ENCODE results near the gene WNK2. TPM values are rescaled to one million over a fixed set of nuclear protein-coding genes. Genes with fewer than 3 reads are reported as not detected.
"Not testable (repeated sequence)": the region's sequence is repeated elsewhere in the genome, so short reads cannot be mapped to it uniquely, and the experiment has no call there.

WNK2 gene
- total and polyA plus RNA-seq, 2 of the 4 experiments (the other 2 are of a cell fraction) = not detected

GRCh38 chr9:93366119-93366447 lies 182.1 kb downstream of the WNK2 start:
- H3K9me1 ChIP-seq (ENCODE audit: insufficient read depth, low read length) = no peaks in the 10 kb centered on the region
- CTCF ChIA-PET = no interaction called here
- H3K4me2 ChIP-seq (ENCODE audit: low read depth, low read length) = no peak overlapping the region
- dilution Hi-C loops (cut with HindIII; ENCODE audit: low sequenced_read_pairs, unreplicated experiment) (no loop called here), intact Hi-C loops (cut with micrococcal nuclease) (no loop called here), in situ Hi-C loops (cut with MboI; ENCODE audit: low sequenced_read_pairs) (no loop called here)
- no peak overlapping the region for H2BK5ac ChIP-seq (ENCODE audit: low read depth, low read length, poor library complexity, severe bottlenecking)
- no peak overlapping the region for H3K14ac ChIP-seq (replicated peaks; ENCODE audit: low read depth, low read length)
- H3K27ac ChIP-seq (ENCODE audit: insufficient read depth, low read length) = no peak overlapping the region
- no peak for ATAC-seq (ENCODE audit: low read depth)
- no peak overlapping the region for H3K4me3 ChIP-seq (ENCODE audit: insufficient read depth, low read depth, low read length)
- no peak overlapping the region for H2AK9ac ChIP-seq (replicated peaks; ENCODE audit: low read depth, low read length, poor library complexity)
- DNase-seq = no peak
- H2BK15ac ChIP-seq (ENCODE audit: low read depth, low read length) = no peak overlapping the region
- no peak overlapping the region for H4K8ac ChIP-seq (ENCODE audit: low read depth in 2 of 2, low read length in 2 of 2)
- H2BK120ac ChIP-seq (ENCODE audit: low read depth, low read length) = no peak overlapping the region
- H4K5ac ChIP-seq (ENCODE audit: low read depth, low read length) = no peak overlapping the region
- H3K18ac ChIP-seq (ENCODE audit: low read depth, low read length) = no peak overlapping the region
- POLR2A ChIA-PET (ENCODE audit: unreplicated experiment) = no interaction called here
- H4K91ac ChIP-seq (ENCODE audit: insufficient read depth, low read depth, low read length) = no peak overlapping the region
- H3K4ac ChIP-seq (ENCODE audit: low read depth, low read length) = no peak overlapping the region
- H3K23ac ChIP-seq (ENCODE audit: low read depth, low read length) = no peak overlapping the region
- no peak overlapping the region for H3K9ac ChIP-seq (ENCODE audit: low read depth, low read length)
- no peak overlapping the region for H2AFZ ChIP-seq (replicated peaks; ENCODE audit: low read length, poor library complexity)
- H3K79me1 ChIP-seq (ENCODE audit: low read depth in 1 of 2, low read length in 2 of 2) = no peaks in the 10 kb centered on the region
- no peak overlapping the region for H3K56ac ChIP-seq (ENCODE audit: extremely low read depth, insufficient read depth, low read length)
- no peak overlapping the region for H2AK5ac ChIP-seq (ENCODE audit: low read depth, low read length)
- H3K36me3 ChIP-seq (ENCODE audit: control insufficient read depth, insufficient read depth, low read length) = no peaks in the 10 kb centered on the region
- H3K27me3 ChIP-seq (ENCODE audit: control insufficient read depth, insufficient read depth, low read length) = no peaks in the 10 kb centered on the region; the same call in 1 of the 2 replicates
- no peaks in the 10 kb centered on the region for H4K20me1 ChIP-seq (ENCODE audit: insufficient read depth, low read length)
- H3K4me1 ChIP-seq (ENCODE audit: control insufficient read depth, insufficient read depth, low read length) = no peaks in the 10 kb centered on the region
- no peak overlapping the region for H2BK20ac ChIP-seq (ENCODE audit: low read depth, low read length)
- BruUV-seq (replicated peaks) = no TSS peak
- no peak for TF ChIP-seq MXI1 (IDR thresholded peaks at IDR 0.05; ENCODE audit: borderline replicate concordance, low read depth, low read length)
- no peak for TF ChIP-seq BHLHE40 (IDR thresholded peaks at IDR 0.05; ENCODE audit: low read depth, low read length)
- no peak for TF ChIP-seq SMC3 (IDR thresholded peaks at IDR 0.05; ENCODE audit: low read depth, low read length)
- WGBS, 2 experiments (ENCODE audit: extremely low coverage in 2 of 2, insufficient read length in 1 of 2) = 58% methylated on average over 4 of the region's 12 CpGs; no CpG with 5 or more reads in 1 of the 2 experiments
- peaks cover 3% of the 10 kb centered on the region; the same call in 1 of the 2 replicates for H3K9me3 ChIP-seq (ENCODE audit: control insufficient read depth, insufficient read depth, low read length)

GRCh38 chr9:93366486-93366885 lies 182.5 kb downstream of the WNK2 start:
- H2BK5ac ChIP-seq (ENCODE audit: low read depth, low read length, poor library complexity, severe bottlenecking); H4K5ac ChIP-seq (ENCODE audit: low read depth, low read length); DNase-seq; BruUV-seq (replicated peaks); H2BK15ac ChIP-seq (ENCODE audit: low read depth, low read length); H3K27me3 ChIP-seq (ENCODE audit: control insufficient read depth, insufficient read depth, low read length); H3K9me3 ChIP-seq (ENCODE audit: control insufficient read depth, insufficient read depth, low read length); H4K8ac ChIP-seq (ENCODE audit: low read depth in 2 of 2, low read length in 2 of 2); H2BK20ac ChIP-seq (ENCODE audit: low read depth, low read length); ATAC-seq (ENCODE audit: low read depth); H3K9me1 ChIP-seq (ENCODE audit: insufficient read depth, low read length); H3K23ac ChIP-seq (ENCODE audit: low read depth, low read length); H3K14ac ChIP-seq (replicated peaks; ENCODE audit: low read depth, low read length); H3K4me3 ChIP-seq (ENCODE audit: insufficient read depth, low read depth, low read length); POLR2A ChIA-PET (ENCODE audit: unreplicated experiment); intact Hi-C loops (cut with micrococcal nuclease); H2AK5ac ChIP-seq (ENCODE audit: low read depth, low read length); H2AK9ac ChIP-seq (replicated peaks; ENCODE audit: low read depth, low read length, poor library complexity); H3K9ac ChIP-seq (ENCODE audit: low read depth, low read length); H2AFZ ChIP-seq (replicated peaks; ENCODE audit: low read length, poor library complexity); H4K91ac ChIP-seq (ENCODE audit: insufficient read depth, low read depth, low read length); H2BK120ac ChIP-seq (ENCODE audit: low read depth, low read length); CTCF ChIA-PET; dilution Hi-C loops (cut with HindIII; ENCODE audit: low sequenced_read_pairs, unreplicated experiment); H3K4me2 ChIP-seq (ENCODE audit: low read depth, low read length); H3K36me3 ChIP-seq (ENCODE audit: control insufficient read depth, insufficient read depth, low read length); H4K20me1 ChIP-seq (ENCODE audit: insufficient read depth, low read length); H3K18ac ChIP-seq (ENCODE audit: low read depth, low read length); H3K79me1 ChIP-seq (ENCODE audit: low read depth in 1 of 2, low read length in 2 of 2); in situ Hi-C loops (cut with MboI; ENCODE audit: low sequenced_read_pairs); H3K56ac ChIP-seq (ENCODE audit: extremely low read depth, insufficient read depth, low read length); H3K4me1 ChIP-seq (ENCODE audit: control insufficient read depth, insufficient read depth, low read length); H3K4ac ChIP-seq (ENCODE audit: low read depth, low read length); H3K27ac ChIP-seq (ENCODE audit: insufficient read depth, low read length): not testable (repeated sequence)
- WGBS, 2 experiments (ENCODE audit: extremely low coverage in 2 of 2, insufficient read length in 1 of 2) = no CpG with 5 or more reads among the region's 4 CpGs

Data from IMR-90 (cell line).